Loucy (cell line): ENCODE measurements around the gene LARP1B.
"Not testable (repeated sequence)": the region's sequence is repeated elsewhere in the genome, so short reads cannot be mapped to it uniquely, and the experiment has no call there.

Source experiments
- H2AFZ ChIP-seq: fragments of 200-600 bp; sonication (generic); 2 replicates; pipeline ENCODE4 v1.6.0; 2016; ENCODE audit warnings: antibody characterized with exemption, mild to moderate bottlenecking, low read length, moderate library complexity
- H3F3A ChIP-seq: fragments of 200-600 bp; 2 replicates; pipeline ENCODE4 v1.6.0; 2016; ENCODE audit warnings: antibody characterized with exemption, low read depth, mild to moderate bottlenecking
- H3K27me3 ChIP-seq: fragments of 200-600 bp; sonication (generic); 2 replicates; pipeline ENCODE4 v1.6.1; 2014; ENCODE audit warnings: low read length, mild to moderate bottlenecking; ENCODE audit not compliant: insufficient read depth, poor library complexity, severe bottlenecking
- H3K36me3 ChIP-seq: fragments of 200-600 bp; sonication (generic); 2 replicates; pipeline ENCODE4 v1.6.1; 2016; ENCODE audit warnings: low read length; ENCODE audit not compliant: insufficient read depth
- H3K4me1 ChIP-seq: fragments of 200-600 bp; sonication (generic); 2 replicates; pipeline ENCODE4 v1.5.1; 2014; ENCODE audit warnings: low read length, mild to moderate bottlenecking; ENCODE audit not compliant: insufficient read depth, poor library complexity, severe bottlenecking
- H3K4me2 ChIP-seq: fragments of 200-600 bp; sonication (generic); 2 replicates; pipeline ENCODE4 v1.6.0; 2014; ENCODE audit warnings: antibody characterized with exemption, low read length, low read depth, mild to moderate bottlenecking; ENCODE audit not compliant: poor library complexity, severe bottlenecking
- H3K4me3 ChIP-seq: fragments of 200-600 bp; sonication (generic); 2 replicates; pipeline ENCODE4 v1.5.1; 2014; ENCODE audit warnings: low read length, mild to moderate bottlenecking, mixed read lengths; ENCODE audit not compliant: poor library complexity, severe bottlenecking
- H3K79me2 ChIP-seq: fragments of 200-600 bp; sonication (generic); 2 replicates; pipeline ENCODE4 v1.6.1; 2014; ENCODE audit warnings: low read length; ENCODE audit not compliant: insufficient read depth
- H3K9ac ChIP-seq: fragments of 200-600 bp; sonication (generic); 2 replicates; pipeline ENCODE4 v1.6.0; 2014; ENCODE audit warnings: mild to moderate bottlenecking, low read depth, low read length, moderate library complexity; ENCODE audit not compliant: poor library complexity, severe bottlenecking
- H3K9me2 ChIP-seq: fragments of 200-600 bp; sonication (generic); replicated peaks from 2 replicates; pipeline ENCODE4 v1.6.1; 2016; ENCODE audit warnings: low read depth, low read length, mixed read lengths
- H3K9me3 ChIP-seq: fragments of 200-600 bp; sonication (generic); 2 replicates; pipeline ENCODE4 v1.6.1; 2014; ENCODE audit warnings: mild to moderate bottlenecking, antibody characterized with exemption, low read length, low read depth; ENCODE audit not compliant: insufficient read depth
- H4K20me1 ChIP-seq: fragments of 200-600 bp; sonication (generic); 2 replicates; pipeline ENCODE4 v1.6.0; 2014; ENCODE audit warnings: antibody characterized with exemption, low read length, mild to moderate bottlenecking; ENCODE audit not compliant: insufficient read depth, poor library complexity, severe bottlenecking
- EZH2phosphoT487 ChIP-seq: fragments of 200-600 bp; IDR thresholded peaks from 2 replicates; pipeline ENCODE4 v1.6.1; 2018; ENCODE audit warnings: antibody characterized with exemption, mild to moderate bottlenecking, moderate library complexity, borderline replicate concordance
- TF ChIP-seq, protein P1 (sequence below): fragments of 200-600 bp; sonication (generic); conservative IDR thresholded peaks from 2 replicates; pipeline ENCODE4 v1.5.1; 2014; ENCODE audit warnings: mild to moderate bottlenecking, antibody characterized with exemption, low read length

Gene LARP1B

DNA sequence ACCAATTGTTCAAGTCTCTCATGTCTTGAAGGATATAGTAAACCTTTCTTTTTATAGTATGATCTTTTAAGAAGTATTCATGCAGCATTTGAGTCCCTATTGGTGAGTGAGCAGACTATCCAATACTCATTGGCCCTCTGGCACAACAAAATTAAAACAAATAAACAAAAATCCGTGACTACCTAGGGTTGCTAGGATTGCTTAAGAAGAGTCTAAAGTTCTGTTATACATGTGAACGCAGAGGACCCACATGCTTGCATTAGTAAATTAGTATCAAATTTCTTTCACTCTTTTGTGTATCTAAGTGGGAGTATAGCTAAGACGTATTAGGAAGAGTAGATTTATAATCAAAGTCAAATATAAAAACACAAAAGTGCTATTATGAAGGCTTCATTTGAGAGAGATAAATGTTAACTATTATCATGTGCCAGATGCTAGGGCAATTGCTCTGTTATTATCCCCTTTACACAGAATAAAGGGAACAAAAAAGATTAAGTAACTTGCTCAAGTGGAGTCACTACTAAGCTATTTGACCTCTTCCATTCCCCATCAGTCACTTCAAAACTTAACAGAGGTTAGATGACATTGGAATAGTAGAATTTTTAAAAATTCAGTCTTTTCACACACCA is 29.2 kb upstream of the LARP1B start:
- Histone ChIP-seq H4K20me1 (no peaks in the 10 kb centered on the region), H3K9me3 (no peaks in the 10 kb centered on the region), H3K4me1 (no peaks in the 10 kb centered on the region), H3K4me2 (no peak overlapping the region), H2AFZ (no peak overlapping the region), H3K27me3 (no peaks in the 10 kb centered on the region), H3F3A (no peaks in the 10 kb centered on the region), H3K36me3 (peaks cover 16% of the 10 kb centered on the region; the same call in 1 of the 2 replicates), H3K9me2 (no peaks in the 10 kb centered on the region), H3K4me3 (no peak overlapping the region), H3K79me2 (no peaks in the 10 kb centered on the region), H3K9ac (no peak overlapping the region)
- TF ChIP-seq EZH2phosphoT487, result no peak
- TF ChIP-seq, protein P1, sequence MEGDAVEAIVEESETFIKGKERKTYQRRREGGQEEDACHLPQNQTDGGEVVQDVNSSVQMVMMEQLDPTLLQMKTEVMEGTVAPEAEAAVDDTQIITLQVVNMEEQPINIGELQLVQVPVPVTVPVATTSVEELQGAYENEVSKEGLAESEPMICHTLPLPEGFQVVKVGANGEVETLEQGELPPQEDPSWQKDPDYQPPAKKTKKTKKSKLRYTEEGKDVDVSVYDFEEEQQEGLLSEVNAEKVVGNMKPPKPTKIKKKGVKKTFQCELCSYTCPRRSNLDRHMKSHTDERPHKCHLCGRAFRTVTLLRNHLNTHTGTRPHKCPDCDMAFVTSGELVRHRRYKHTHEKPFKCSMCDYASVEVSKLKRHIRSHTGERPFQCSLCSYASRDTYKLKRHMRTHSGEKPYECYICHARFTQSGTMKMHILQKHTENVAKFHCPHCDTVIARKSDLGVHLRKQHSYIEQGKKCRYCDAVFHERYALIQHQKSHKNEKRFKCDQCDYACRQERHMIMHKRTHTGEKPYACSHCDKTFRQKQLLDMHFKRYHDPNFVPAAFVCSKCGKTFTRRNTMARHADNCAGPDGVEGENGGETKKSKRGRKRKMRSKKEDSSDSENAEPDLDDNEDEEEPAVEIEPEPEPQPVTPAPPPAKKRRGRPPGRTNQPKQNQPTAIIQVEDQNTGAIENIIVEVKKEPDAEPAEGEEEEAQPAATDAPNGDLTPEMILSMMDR, result no peak

DNA sequence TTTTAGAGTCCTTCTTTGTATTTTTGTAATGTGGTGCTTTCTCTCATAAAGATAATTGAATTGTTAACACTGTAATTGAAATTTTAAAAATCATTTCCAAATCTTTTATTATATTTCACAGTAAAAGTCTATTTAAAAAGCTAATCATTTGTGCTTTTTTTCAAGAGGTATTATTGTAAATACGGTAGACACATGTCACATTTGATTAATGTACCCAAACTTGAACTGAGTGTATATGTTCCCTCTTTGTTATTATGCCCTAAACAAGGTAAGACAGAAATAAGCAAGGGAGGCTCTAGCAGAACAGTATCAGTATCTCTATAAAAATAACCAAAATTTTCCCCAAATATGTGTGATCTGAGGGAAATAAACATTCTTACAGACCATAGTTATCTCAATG is 21.5 kb upstream of the LARP1B start:
- Histone ChIP-seq H3K4me2 (no peak overlapping the region), H3K9me2 (no peaks in the 10 kb centered on the region), H3K4me1 (no peaks in the 10 kb centered on the region), H2AFZ (no peak overlapping the region), H3F3A (no peaks in the 10 kb centered on the region), H3K4me3 (no peak overlapping the region), H3K27me3 (no peaks in the 10 kb centered on the region), H4K20me1 (no peaks in the 10 kb centered on the region), H3K9me3 (no peaks in the 10 kb centered on the region), H3K36me3 (no peaks in the 10 kb centered on the region), H3K9ac (no peak overlapping the region), H3K79me2 (no peaks in the 10 kb centered on the region)
- TF ChIP-seq EZH2phosphoT487, result no peak
- TF ChIP-seq, protein P1, result no peak

DNA sequence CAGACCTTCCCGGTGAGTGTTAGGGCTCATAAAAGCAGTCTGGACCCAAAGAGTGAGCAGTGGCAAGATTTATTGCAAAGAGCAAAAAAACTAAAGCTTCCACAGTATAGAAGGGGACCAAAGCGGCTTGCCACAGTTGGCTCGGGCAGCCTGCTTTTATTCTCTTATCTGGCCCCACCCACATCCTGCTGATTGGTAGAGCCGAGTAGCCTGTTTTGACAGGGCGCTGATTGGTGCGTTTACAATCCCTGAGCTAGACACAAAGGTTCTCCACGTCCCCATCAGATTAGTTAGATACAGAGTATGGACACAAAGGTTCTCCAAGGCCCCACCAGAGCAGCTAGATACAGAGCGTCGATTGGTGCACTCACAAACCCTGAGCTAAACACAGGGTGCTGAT is 14.1 kb upstream of the LARP1B start:
- H3K4me1 ChIP-seq, H2AFZ ChIP-seq, H3K9me3 ChIP-seq, H3K4me3 ChIP-seq, H3K4me2 ChIP-seq, H3K9ac ChIP-seq, H3K79me2 ChIP-seq, H3F3A ChIP-seq, H3K36me3 ChIP-seq, H3K9me2 ChIP-seq, H4K20me1 ChIP-seq, H3K27me3 ChIP-seq: not testable (repeated sequence)

DNA sequence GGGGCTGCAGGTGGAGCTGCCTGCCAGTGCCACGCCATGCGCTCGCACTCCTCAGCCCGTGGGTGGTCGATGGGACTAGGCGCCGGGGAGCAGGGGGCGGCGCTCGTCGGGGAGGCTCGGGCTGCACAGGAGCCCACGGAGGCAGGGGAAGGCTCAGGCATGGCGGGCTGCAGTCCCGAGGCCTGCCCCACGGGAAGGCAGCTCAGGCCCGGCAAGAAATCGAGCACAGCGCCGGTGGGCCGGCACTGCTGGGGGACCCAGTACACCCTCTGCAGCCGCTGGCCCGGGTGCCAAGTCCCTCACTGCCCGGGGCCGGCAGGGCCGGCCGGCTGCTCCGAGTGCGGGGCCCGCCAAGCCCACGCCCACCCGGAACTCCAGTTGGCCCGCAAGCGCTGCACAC is 13.6 kb upstream of the LARP1B start:
- H3F3A ChIP-seq, H4K20me1 ChIP-seq, H3K9me2 ChIP-seq, H3K9me3 ChIP-seq, H3K79me2 ChIP-seq, H3K9ac ChIP-seq, H3K27me3 ChIP-seq, H3K36me3 ChIP-seq, H3K4me1 ChIP-seq, H3K4me3 ChIP-seq, H2AFZ ChIP-seq, H3K4me2 ChIP-seq: not testable (repeated sequence)
